GM21528 (cell line): Measurements from ENCODE around the gene ZNF470.

ENCODE experiments used
- ATAC-seq: cut with Tn5 transposase; IDR thresholded peaks from one replicate; pipeline ENCODE4 v1.9.1; 2021; ENCODE audit warnings: mild to moderate bottlenecking, moderate library complexity; ENCODE audit not compliant: unreplicated experiment, low FRiP score

Gene ZNF470

GRCh38 chr19:56603829-56604228 lies 36.6 kb downstream of the ZNF470 start:
- ATAC-seq = no peak

- no peak for ATAC-seq
These were observed 41.2 kb downstream of the ZNF470 start for GRCh38 chr19:56608274-56608964.

DNA sequence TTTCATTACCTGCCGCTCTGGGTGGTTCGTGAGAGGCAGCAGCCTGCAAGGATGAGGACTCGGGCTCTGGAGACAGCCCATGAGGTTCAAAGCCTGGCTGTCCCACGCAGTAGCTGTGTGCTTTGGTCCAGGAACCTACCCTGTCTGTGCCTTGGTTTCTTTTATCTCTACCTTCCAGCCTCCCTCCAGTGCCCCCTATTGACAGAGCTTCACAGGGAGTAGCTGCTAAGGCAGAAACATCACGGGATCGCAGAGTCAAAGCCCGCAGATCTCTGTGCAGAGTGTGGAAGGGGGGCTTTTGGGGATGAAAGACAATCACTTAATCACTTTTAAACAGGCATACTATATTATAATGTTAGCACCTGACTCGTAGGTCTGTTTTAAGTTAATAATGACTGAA lies 44.0 kb downstream of the ZNF470 start:
- no peak for ATAC-seq

- no peak for ATAC-seq
These were observed 45.5 kb downstream of the ZNF470 start for GRCh38 chr19:56612737-56613136.

- ATAC-seq = no peak
These were observed 46.4 kb downstream of the ZNF470 start for GRCh38 chr19:56613639-56614038.

DNA sequence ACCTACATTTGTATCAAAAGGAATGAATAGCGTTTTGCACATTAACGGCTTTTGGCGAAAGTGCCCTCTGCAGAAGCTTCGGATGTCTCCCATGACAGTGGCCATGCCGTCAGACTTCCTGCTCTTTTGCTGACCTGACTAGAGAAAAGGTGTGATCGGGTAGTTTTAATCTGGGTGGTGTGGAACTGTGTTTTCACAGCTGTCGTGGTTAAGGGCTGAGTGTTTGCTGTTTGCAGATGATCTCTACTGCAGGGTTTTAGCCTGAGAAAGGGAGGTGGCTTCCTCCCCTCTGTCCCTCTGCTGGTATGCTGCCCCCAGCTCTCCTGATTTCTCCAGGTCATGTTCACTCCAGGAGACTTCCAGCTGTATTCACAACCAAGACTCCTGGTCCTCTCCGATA lies 50.3 kb downstream of the ZNF470 start:
- ATAC-seq = no peak

DNA sequence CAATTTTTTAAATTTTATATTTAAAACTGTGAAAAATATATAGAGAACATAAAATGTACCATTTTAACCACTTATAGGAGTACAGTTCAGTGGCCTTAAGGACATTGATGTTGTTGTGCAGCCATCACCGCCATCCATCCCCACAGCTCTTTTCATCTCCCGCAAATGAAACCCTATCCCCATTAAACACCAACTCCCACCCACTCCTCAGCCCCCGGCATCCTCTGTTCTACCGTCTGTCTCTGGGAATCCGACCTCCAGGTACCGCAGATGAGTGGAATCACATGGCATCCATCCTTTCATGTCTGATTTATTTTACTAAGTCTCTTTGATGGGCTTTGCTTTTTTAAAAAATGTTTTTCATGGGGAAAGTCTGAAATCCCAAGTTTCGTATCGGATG lies 51.9 kb downstream of the ZNF470 start:
- no peak for ATAC-seq

- ATAC-seq = no peak
These were observed 55.1 kb downstream of the ZNF470 start for GRCh38 chr19:56622374-56622773.

DNA sequence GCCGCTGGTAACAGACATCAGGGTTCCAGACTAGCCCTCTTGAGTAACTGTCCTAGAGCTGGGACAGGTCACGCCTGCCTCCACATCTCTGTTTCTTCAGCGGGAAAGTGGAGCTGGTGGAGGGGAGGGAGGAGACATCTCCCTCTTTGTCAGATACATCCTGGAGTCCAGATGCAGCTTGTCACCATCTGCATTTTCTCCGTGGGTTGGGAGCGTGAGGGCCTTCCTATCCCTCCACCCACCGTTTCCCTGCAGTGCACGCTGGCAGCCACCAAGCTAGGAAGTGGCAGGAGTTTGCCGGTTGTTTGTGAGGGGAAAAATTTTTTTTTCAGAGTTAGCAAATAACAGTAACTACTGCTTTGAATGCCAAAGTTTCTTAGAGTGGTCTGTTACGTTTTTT lies 55.7 kb downstream of the ZNF470 start:
- no peak for ATAC-seq

- no peak for ATAC-seq
These were observed 58.4 kb downstream of the ZNF470 start for GRCh38 chr19:56625708-56626107.

DNA sequence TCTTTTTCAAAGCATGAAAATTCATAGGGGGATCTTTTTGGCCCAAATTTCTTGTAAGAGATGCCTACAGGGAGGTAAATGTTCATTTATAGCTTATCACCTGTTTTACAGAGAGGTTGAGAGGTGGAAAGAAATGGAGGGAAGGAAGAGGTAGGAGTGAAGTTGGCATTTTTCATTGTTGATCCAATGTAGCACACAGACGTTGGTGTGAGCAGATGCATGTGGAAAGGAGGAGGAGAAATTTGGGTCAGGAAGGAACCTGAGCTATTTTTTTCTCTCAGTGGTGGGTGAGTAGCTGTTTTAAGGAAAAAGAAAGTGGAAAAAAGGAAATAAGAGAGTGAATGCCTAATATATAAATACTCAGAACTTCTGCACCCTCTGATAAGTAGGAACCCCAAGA lies 65.8 kb downstream of the ZNF470 start:
- no peak for ATAC-seq

DNA sequence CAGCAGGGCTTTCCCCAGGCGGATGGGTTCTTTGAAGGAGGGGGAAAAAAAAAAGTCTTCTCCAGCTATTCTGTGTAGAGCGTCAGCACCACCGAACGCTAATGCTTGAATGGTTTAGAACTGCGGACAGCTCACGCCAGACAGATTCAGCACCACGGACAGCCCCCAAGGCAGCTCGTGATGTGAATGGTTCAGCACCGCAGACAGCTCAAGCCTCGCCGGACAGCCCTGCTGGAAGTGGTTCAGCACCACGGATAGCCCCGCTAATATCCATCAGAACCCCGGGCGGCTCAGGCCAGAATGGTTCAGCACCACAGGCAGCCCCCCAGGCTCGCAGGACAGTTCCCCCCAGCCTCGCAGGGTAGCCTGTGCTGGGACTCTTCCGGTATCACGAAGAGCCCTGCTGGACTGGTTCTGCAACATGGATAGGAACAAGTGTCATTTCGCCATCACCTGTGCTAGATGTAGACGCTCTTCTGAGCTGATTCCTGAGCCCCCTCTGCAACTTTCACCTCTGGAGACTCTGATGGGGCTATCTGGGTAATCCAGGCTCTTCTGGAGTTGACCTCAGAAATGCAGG lies 70.8 kb downstream of the ZNF470 start:
- no peak for ATAC-seq
